Renal cortical epithelial cell (primary cell): ENCODE measurements around the gene ACOX2. TPM values are rescaled to one million over a fixed set of nuclear protein-coding genes. Genes with fewer than 3 reads are reported as not detected.

ENCODE experiments used
- DNase-seq: peaks from one replicate; pipeline ENCODE4 v3.0.0-alpha.2; 2011; ENCODE audit warnings: low read depth
- total RNA-seq: library from RNA; depleted of rRNA; stranded (reverse); fragments of >200 nt; gene quantifications from 2 replicates; pipeline ENCODE4 v1.2.3, GENCODE V29; 2014

ACOX2 gene
- total RNA-seq, 1 donor from 2014 or later = 0.75 TPM

DNA sequence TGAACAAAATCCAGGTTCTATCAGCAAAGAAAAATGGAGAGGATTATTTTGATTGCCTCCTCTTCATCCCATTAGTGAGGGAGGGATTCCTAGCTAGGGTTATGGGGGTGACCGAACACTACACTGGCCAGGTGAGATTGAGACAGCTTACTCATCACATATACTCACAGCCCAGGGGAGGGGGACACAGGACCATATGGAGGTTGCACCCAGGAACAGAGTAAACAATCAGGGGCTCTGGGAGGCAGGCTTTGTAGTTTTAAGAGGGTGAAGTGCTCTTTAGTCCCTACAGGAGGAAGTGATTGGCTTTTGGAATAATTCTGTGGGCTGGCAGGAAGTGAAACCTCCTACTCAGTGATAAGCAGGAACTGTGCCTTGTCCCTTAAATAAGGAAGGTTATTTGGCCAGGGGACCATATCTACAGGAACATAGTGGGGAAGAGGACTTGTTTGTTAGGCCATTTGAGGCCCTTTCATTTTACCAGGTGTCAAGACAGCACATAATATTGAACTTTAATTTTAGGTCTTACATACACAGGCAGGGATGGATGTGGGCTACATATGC, 62.6 kb downstream of the ACOX2 start:
- DNase-seq = no peak

DNA sequence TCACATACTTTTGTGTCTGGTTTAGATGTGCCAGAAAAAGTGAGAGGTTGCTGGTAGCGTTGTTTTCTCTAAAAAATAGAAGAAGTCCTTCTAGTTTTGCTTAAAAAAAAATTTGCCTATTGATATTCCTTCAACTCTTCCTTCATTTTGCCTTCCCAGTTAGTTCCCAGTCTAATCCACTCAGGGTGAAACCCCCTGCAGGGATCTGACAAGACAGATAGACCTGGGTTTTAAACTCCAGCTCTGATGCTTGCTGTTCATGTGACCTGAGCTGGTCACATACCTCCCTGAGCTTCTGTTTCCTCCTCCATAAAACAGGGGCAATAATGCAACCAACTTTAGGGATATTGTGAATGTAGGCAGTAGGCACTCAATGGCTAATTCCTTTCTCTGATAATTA, 63.7 kb downstream of the ACOX2 start:
- no peak for DNase-seq

DNA sequence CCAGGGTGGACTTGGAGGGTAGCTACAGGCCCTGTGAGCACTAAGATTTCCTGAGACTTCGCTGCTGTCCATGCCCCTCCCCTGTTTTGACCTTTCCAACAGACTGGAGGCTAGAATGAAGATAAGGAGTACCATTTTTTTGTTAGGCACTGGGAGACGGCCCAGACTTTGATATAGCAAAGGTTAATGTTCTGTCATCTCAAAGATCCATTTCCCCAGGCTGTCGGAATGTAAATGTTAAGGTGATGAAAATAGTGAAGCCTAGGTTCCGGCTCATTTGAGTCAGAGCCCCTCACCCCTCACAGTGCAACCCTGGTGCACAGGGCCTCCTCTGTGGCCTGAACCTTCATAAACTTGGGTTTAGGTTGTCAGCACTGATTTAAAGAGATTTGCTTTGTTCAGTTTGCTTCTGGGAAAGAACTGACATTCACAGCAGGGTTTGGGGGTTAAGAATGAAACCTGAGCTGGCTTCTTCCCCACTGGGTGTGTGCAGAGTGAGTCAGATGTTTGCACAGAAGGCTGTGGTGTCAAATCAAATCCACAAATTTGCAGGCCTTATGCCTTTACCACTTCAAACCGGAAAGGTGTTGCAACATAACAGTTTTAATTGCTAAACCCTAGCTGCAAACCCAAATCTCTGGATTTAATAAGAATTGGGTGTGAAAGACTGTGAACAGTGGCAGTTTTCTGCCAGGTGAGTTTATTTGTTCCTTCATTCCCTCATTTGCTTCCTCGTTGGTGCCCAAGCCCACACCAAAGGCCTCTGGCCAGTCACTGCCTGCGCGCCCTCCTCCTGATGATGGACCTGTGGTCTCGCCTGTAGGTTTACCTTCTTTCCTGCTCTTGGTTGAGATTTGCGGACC, 65.7 kb downstream of the ACOX2 start:
- peak; percentile 100 for DNase-seq

DNA sequence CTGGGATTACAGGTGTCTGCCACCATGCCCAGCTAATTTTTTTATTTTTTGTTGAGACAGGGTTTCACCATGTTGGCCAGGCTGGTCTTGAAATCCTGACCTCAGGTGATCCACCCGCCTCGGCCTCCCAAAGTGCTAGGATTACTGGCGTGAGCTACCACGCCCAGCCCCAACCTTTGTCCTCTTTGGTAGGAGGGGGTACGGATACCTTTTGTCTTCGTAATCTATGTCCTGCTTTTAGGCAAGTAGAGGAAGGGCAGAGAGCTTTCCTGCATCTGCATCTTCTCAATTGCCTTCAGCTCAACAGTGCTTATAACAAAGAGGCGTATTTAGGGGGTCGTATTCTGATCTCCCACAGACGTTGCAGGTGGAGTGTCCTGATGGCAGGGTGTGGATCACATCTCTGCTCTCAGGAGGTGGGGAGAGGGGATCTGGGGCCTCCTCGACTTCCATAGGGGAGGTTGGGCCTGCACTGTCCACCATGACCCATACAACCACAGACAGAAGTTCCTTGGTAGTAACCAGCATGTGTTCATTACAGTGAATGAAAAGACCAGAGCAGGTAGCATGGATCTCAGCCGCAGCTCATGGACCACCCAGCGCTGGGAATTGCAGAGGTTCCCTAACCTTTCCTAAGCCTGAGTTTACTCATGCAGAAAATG, 66.5 kb downstream of the ACOX2 start:
- DNase-seq = no peak

DNA sequence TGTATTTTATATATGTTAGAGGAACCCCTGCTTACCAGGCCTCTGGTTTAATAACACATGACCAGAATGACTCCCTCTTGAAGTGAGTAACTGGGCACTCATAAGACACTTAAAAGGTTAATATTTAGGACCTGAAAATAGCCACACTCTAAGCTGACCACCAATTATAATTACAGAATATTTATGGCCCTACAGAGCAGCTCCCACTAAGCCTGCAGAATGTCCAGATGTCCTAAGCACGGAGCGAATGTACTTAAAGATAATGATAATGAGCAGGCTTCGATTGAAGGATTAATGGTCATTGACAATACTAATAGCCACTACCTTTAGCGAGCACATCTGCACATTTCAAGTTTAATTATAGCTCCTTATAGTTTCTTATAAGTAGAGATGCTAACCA, 67.9 kb downstream of the ACOX2 start:
- no peak for DNase-seq

DNA sequence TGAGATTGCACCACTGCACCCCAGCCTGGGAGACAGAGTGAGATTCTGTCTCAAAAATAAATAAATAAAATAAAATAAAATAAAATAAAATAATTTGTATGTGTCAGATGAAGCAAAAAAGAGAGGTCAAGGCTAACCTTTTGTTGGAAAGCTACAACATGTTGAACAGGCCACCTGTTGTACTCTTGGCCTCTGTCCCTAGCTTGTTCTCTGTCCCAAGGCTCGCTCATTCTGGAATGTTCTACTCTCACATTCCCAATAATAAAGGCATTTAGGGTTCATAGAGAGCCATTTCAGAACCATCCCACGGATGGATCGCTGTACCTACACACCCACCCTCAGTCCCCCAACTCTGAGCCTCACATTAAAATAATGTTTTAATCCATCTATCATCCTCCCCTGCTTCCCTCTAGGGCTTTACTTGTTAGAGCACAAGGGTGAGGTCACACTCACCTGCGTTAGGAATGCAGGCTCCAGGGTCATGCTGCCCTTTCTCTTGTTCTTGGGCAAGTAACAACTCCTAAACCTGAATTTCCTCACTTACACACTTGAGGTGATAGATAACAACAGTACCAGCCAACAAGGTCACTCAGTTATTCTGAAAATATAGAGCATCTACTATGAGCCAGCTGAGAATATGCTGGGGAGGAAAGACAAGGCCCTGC, 70.0 kb downstream of the ACOX2 start:
- no peak for DNase-seq

DNA sequence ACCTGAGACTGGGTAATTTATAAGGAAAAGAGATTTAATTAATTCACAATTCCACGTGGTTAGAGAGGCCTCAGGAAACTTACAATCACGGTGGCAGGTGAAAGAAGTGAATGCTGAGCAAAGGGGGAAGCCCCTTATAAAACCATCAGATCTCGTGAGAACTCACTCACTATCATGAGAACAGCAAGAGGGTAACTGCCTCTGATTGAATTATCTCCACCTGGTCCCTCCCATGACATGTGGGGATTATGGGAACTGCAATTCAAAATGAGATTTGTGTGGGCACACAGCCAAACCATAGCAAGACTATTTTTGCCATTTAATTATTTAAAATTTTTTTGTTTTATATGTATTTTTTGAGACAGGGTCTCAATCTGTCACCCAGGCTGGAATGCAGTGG, 72.1 kb downstream of the ACOX2 start:
- DNase-seq = no peak

DNA sequence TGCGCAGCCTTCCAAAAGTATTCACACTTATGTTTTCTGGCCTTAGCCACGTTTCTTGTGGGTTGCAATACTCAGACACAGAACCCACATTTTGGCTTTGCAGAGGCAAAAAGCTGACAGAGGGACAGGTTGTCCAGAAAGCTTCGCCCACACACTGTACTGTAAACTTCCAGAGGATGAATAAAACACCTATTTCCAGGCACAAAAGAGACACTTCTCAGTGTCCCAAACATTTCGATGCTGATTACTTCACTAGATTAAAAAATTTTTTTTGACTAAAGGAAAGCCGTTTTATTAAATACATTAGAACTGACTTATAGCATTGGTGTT, 73.1 kb downstream of the ACOX2 start:
- DNase-seq = no peak

DNA sequence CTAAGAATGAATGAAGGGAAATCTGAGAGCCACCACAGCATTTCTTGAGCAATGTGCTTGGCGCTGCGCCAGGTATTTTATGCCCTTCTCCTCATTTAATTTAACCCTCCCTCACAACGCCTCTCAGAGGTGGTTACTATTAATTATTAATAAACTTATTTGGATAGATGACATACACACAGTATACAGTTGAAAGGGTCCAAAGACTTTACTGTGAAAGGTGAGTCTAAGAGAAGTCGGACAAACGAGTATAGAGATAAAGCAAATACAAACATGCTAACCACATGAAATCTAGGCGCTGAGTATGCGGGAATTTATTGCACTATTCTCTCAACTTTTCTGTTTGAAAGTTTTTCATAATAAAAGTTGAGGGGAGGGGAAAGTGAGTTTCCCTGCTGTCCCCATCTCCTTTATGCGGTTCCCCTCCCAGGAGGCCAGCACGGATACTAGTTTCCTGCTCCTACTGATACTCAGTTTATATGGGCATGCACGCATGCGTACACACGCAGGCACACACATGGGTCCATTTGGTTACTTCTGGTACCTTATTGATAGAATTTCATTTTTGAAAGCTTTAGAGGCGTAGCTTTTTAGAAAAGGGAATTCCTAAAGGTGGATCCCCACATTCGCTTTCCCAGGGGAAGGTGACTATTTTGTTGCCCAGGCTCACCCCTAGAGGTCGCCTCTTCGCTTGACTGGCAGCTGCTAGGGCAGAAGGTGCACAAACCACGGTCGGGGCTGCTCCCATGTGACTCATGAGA, 73.6 kb downstream of the ACOX2 start:
- peak; percentile 84 for DNase-seq

DNA sequence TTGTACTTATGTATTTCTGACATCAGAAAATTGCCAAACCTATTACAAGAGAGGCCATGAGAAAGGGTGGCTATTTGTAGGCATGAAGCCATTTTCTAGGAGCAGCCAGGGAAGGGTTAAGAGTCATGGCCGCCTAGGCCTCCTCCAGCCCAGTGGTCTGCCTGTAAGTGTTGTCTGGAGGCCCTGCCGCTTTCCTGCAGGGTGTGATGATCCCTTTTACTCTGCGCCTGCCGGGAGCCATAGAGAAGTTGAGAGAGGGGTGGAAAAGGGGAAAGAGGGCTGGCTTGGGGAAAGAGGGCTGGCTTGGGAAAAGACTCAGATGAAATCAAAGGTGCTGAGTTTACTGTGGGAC, 74.2 kb downstream of the ACOX2 start:
- DNase-seq = no peak

DNA sequence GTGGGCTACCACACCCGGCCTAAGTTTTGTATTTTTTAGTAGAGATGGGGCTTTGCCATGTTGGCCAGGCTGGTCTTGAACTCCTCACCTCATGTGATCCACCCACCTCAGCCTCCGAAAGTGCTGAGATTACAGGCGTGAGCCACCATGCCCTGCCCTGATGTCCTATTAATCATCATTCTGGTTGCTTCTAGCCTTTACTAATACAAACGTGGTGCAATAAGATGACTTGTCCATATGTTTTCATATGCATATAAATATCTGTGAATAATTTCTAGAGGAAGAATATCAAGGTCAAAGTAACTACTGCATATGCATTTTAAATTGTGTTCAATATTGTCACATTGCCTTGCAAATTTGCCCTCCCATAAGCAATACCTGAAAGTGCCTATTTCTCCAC, 77.8 kb downstream of the ACOX2 start:
- no peak for DNase-seq

Other genes with a start within 250 kb of the ACOX2 start
- gene RPP14, start 230.9 kb downstream of the ACOX2 start, total RNA-seq = 14.5 and 27.6 TPM in 2 replicates
- 14.8 and 17.0 TPM in 2 replicates for gene HTD2, start 230.7 kb downstream of the ACOX2 start, total RNA-seq
- 8.5 and 19.3 TPM in 2 replicates for gene PXK, start 204.3 kb downstream of the ACOX2 start, total RNA-seq
- gene PDHB, start 103.4 kb downstream of the ACOX2 start, total RNA-seq = 126 and 207 TPM in 2 replicates
- 6.3 and 9.5 TPM in 2 replicates for gene KCTD6, start 45.1 kb downstream of the ACOX2 start, total RNA-seq
- gene FAM107A, start 40.2 kb upstream of the ACOX2 start, total RNA-seq = 0.60 and 0.87 TPM in 2 replicates
- not detected in 2 replicates for gene FAM3D, start 129.6 kb upstream of the ACOX2 start, total RNA-seq